GM18508 (cell line): ENCODE measurements around the gene MKNK2.
"Not testable (repeated sequence)": the region's sequence is repeated elsewhere in the genome, so short reads cannot be mapped to it uniquely, and the experiment has no call there.

Source experiments
- ATAC-seq: cut with Tn5 transposase; IDR thresholded peaks from one replicate; pipeline ENCODE4 v1.9.1; 2021; ENCODE audit warnings: moderate number of reproducible peaks; ENCODE audit not compliant: insufficient read depth, unreplicated experiment

MKNK2 gene

DNA sequence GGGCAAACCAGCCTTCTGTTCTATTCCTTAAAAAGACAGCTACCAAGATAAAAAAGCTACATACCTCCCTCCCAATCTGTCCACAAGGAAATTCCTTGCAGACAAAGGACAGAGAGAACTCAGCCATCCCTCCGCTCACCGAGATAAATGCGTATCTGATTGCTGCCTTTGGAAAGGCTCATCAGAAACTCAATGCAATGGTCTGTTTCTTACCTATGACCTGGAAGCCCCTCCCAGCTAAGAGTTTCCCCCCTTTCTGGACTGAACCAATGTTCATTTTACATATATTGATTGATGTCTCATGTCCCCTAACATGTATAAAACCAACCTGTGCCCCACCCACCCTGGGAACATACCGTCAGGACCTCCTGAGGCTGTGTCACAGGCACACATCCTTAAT lies 47.2 kb downstream of the MKNK2 start:
- no peak for ATAC-seq

DNA sequence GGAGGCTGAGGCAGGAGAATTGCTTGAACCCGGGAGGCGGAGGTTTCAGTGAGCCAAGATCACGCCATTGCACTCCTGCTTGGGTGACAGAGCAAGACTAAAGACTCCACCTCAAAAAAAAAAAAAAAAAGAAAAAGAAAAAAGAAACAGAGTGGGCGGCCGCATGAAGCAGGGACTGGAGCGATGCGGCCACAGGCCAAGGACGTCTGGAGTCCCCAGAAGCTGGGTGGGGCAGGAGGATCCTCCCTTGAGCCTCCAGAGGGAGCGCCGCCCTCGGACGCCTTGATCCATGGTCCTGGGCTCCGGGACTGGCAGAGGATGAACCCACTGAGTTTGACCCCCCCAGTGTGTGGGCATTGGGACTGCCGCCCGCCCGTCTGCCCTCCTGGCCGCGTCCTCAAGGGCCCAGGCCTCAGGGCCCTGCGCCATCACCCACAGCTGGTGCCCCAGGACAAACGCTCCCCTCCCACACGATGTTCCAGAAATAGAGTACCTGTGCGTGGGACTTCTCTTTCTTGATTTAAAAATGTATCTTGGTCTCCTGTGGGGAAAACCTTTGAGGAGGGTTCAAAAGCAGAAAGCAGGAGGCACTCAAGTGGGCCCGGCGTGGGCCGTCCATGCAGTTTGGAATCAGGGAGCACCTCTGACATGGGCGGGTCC lies 51.1 kb downstream of the MKNK2 start:
- ATAC-seq: no peak

DNA sequence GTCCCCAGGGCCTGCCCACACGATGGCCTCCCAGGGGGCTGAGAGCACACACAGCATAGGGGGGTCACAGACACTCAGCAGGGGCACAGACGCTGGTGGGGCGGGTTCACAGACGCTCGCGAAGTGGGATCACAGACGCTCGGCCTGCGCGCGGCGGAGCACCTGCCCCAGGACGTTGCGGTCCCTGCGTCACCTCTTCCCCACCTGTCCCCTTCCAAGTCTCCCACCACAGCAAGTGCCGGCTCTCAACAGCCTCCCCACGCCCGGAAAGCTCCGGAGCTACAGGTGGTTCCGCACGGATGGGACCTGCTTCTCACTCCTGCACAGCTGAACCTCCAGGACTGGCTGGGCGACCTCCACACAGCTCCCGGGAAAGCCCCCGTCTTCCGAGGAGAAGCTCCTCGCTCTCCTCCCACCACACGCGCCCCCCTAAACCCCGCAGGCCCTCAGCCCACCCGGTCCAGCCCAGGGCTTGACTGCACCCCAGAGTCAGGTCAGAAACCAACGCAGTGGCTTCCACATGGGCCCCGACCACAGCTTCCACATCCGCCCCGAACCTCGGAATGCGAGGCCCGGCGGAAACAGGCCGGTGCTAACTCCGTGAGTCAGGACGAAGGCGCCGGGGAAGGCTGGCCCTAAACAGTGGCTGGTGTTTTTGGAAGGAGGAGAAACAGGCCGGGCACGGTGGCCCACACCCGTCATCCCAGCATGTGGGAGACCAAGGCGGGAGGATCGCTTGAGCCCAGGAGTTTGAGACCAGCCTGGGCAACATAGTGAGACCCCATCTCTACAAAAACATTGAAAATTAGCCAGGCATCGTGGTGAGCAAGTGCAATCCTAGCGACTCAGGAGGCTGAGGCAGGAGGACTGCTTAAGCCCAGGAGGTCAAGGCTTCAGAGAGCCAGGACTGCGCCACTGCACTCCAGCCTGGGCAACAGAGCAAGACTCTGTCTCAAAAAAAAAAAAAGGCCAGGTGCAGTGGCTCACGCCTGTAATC lies 52.0 kb downstream of the MKNK2 start:
- no peak for ATAC-seq

DNA sequence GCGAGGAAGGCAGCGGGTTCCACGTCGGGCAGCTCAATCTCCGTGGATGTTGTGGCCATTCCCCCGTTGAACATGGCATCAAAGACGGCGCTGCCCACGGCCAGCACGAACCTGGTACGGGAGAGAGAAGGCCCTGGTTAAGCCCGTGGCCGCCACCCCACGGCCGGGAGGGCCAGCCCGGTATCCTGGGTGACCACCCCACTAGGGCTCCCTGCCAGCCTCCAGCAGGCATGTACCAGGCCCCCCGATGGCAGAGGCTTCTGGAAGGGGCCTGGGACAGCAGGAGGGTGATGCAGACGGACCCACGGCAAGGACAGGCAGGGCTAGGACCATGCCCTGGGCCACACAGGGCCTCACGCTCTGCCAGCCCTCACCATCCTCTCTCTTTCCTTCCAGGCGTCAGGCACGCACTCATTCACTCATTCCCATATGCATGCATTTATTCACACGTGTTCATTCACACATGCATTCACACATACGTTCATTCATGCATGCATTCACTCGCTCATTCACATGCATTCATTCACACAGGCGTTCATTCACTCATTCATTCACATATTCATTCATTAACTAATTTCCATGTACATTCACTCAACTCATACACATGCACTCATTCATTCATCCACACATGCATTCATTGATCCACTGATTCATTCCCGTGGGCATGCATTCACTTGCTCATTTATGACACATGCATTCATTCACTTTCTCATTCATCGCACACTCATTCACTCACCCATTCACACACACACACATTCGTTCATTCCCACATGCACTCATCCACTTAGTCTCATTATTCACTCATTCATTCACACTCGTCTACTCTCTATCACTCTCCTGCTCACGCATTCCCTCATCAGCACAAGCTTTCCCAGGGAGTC lies 53.5 kb downstream of the MKNK2 start:
- ATAC-seq: no peak

DNA sequence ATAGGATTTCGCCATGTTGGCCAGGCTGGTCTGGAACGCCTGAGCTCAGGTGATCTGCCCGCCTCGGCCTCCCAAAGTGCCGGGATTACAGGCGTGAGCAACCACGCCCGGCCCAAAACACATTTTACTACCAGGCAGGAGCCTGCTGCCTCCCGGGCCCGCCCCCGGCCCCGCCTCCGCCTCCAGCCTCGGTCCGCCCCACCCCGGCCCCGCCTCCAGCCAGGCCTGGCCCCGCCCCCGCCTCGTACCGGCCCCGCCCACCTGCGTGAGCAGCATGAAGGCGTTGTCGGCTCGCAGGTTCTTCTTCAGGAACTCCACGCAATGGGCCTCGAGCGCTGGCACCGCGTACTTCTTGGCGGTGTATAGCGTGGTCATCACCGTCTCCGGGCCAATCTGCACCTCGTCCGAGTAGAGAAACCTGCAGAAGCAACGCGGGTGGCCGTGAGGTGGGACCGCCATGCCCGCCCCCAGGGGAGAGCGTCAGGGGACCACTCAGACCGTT lies 58.2 kb downstream of the MKNK2 start:
- ATAC-seq: no peak

DNA sequence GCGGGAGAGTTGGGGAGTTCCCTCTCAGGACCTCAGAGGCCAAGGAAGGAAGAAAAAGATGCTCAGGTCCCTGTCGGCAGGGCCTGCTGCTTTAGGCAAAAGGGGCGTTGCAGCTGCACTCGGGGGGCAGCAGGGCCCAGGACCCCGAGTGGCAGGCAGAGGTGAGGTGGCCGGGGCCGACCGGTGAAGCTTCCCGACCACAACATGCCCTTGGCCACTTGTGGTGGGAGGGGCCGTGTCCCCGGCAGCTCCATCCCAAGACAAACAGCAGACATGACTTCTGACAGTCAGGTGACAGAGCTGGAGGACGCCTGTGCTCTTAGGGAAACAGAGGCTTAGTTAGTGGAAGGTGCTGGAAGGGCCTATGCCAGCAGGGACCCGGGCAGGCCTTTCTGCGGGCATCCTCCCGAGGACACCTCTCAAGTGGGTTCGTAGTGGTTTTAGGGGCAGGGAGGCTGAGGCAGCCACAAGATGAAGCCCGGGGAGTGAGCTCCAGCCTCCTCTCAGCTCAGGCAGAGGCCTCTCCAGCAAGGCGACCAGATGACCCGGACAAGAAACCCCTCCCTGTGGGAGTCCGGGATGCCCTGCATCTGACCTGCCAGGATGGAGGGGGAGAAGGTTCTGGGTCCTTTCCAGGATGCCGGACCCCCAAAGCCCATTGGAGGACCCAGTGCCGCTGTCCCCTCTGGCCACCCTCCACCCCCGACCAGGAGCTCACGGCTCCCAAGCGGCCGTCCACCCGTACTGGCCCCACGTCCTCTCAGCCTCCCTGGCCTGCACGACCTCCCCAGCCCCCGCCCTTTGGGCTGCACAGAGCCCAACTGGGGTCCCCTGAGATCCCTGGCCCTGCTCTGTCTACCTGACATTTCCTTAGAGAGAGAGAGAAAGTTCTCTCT lies 59.8 kb downstream of the MKNK2 start:
- no peak for ATAC-seq

DNA sequence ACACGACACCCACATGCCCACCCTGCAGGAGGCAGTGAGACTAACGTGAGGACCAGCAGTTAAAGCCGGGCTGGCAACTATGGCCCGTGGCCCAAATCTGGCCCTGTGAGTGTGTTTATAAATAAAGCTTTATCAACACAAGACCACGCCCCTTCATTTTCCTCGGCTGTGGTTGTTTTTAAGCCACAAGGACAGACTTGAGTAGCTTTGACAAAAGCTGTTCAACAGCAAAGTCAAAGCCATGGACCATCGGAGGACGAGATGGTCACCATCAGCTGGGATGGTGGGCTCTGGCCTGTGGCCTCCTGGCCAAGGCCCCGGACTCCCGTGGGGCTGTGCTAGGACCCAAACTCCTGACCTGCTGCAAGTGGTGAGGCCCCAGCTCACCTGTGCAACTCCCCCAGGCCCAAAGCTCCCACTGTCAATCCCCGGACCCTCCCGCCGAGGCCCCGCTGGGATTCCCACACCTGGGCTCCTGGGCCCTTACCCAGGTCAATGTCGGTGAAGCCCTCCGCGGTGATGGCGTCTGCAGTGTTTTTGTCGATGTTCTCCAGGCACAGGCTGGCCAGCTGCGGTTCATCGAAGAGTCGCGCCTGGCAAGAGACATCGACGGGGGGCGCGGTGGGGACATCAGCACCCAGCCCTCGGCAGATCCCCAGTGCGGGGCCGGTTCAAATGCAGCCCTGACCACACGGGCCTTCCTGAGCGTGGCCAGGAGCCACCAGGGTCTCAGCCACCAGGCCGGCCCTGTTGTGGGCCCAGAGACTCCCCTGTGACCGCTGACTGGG lies 60.6 kb downstream of the MKNK2 start:
- no peak for ATAC-seq

DNA sequence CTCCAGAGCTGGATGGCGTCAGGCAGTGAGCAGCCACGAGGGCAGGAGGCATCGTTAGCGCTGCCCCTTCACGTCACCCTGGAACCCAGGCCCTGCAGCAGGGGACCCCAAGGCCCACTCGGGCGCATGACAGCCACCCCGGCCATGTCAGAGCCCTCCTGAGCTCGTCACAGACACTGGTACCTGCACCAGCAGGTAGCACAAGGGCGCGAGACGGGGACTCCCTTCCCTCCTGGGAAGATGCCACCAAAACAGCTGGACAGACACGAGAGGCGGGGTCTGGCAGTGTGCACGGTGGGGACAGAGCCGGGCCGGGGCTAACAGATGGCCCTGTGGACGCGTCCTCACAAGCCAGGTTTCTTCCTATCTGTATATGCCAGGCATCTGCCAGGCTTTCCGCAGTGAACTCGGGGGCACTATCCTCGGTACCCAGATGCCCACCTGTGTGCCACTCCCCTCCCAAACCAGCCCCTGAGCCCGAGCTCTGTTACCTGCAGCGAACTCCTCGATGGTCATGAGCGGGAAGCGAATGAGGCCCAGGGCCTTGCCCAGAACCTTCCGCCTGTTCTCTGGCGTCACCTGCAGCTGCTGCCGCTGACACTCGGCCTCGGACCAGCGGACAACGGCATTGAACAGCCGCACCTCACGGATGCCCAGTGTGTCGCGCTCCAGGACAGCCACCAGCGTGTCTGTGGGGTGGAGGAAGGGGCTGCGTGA lies 61.4 kb downstream of the MKNK2 start:
- no peak for ATAC-seq

DNA sequence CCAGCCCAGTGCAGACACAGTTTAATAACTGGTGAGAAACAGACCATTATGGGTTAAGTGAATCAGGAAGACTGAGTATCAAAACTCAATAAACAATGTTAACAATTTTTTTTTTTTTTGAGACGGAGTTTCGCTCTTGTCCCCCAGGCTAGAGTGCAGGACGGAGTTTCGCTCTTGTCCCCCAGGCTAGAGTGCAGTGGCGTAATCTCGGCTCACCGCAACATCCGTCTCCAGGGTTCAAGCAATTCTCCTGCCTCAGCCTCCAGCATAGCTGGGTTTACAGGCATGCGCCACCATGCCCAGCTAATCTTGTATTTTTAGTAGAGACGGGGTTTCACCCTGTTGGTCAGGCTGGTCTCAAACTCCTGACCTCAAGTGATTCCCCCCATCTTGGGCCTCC lies 62.6 kb downstream of the MKNK2 start:
- ATAC-seq: not testable (repeated sequence)
